ENCODE measurements around the gene PROSER1.

- no peak for TF ChIP-seq CTCF (IDR thresholded peaks at IDR 0.05)
- no peak for TF ChIP-seq POLR2A (IDR thresholded peaks at IDR 0.05)
- no peak for TF ChIP-seq POLR2AphosphoS5 (IDR thresholded peaks at IDR 0.05; ENCODE audit: insufficient read depth in 1 of 2, low read depth in 1 of 2)
Observed at GRCh38 chr13:38969187-38969586, 68.7 kb downstream of the PROSER1 start.

All from vagina (tissue), 2 donors.